Lower leg skin (tissue), 4 donors: ENCODE data around the gene KIF15. TPM values are rescaled to one million over a fixed set of nuclear protein-coding genes. Genes with fewer than 3 reads are reported as not detected.

Source experiments
- DNase-seq, 2 donors: peaks; one replicate each; pipeline ENCODE4 v3.0.0-alpha.2; 2019; ENCODE audit warnings: low spot score in 2 of 2
- H3K4me3 ChIP-seq: fragments of 200-600 bp; sonication (generic); 2 replicates; pipeline ENCODE4 v1.5.1; 2017; ENCODE audit warnings: mild to moderate bottlenecking, low read depth; ENCODE audit not compliant: poor library complexity, severe bottlenecking
- POLR2A ChIP-seq, 2 donors: fragments of 450-650 bp; IDR thresholded peaks; one replicate each; pipeline ENCODE4 v1.6.1; 2016 to 2017; ENCODE audit warnings: antibody characterized with exemption in 2 of 2, mild to moderate bottlenecking in 1 of 2, moderate library complexity in 1 of 2
- WGBS, 2 donors: methylation state at CpG; one replicate each; pipeline ENCODE4 v1.1.5; 2018; 5-methylcytosine and 5-hydroxymethylcytosine counted together
- intact Hi-C: fragments of 100-400 bp; cut with DNase I; formaldehyde crosslinking; loops from one replicate; pipeline ENCODE4 v1.15.0; 2023; ENCODE audit warnings: low total_unique reads
- total RNA-seq, 4 donors: library from RNA; depleted of rRNA; stranded (reverse); fragments of >200 nt; gene quantifications; one replicate each; pipeline ENCODE4 v1.1.0, GENCODE V29; 2016
- TF ChIP-seq, protein P1 (sequence below), 3 donors: fragments of 450-650 bp; IDR thresholded peaks; one replicate each; pipeline ENCODE4 v1.5.1; 2016; ENCODE audit warnings: antibody characterized with exemption in 3 of 3, mild to moderate bottlenecking in 3 of 3, moderate library complexity in 2 of 3

The KIF15 gene
- total RNA-seq, 4 donors from 2014 or later = 0.79 to 3.5 (median 2.4) TPM

DNA sequence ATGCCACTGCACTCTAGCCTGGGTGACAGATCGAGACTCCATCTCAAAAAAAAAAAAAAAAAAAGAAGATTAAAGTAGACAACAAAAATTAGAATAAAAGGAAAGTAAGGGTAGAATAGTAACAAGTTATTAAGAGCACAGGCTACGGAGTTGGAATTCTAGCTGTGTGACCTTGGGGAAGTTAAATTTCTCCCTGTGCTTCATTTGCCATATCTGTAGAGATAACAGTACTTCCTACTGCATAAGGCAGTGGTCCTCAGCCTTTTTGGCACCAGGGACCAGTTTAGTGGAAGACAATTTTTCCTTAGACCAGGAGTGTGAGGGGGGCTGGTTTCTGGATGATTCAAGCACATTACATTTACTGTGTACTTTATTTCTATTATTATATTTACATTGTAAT, 71.4 kb downstream of the KIF15 start:
- intact Hi-C loops = no loop called here
- no peak overlapping the region for H3K4me3 ChIP-seq
- no peak for TF ChIP-seq POLR2A (IDR thresholded peaks at IDR 0.05)
- TF ChIP-seq, protein P1, sequence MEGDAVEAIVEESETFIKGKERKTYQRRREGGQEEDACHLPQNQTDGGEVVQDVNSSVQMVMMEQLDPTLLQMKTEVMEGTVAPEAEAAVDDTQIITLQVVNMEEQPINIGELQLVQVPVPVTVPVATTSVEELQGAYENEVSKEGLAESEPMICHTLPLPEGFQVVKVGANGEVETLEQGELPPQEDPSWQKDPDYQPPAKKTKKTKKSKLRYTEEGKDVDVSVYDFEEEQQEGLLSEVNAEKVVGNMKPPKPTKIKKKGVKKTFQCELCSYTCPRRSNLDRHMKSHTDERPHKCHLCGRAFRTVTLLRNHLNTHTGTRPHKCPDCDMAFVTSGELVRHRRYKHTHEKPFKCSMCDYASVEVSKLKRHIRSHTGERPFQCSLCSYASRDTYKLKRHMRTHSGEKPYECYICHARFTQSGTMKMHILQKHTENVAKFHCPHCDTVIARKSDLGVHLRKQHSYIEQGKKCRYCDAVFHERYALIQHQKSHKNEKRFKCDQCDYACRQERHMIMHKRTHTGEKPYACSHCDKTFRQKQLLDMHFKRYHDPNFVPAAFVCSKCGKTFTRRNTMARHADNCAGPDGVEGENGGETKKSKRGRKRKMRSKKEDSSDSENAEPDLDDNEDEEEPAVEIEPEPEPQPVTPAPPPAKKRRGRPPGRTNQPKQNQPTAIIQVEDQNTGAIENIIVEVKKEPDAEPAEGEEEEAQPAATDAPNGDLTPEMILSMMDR (IDR thresholded peaks at IDR 0.05) = no peak
- no peak for DNase-seq
- WGBS, 2 donors = 96% methylated on average over 2 of the region's 2 CpGs

DNA sequence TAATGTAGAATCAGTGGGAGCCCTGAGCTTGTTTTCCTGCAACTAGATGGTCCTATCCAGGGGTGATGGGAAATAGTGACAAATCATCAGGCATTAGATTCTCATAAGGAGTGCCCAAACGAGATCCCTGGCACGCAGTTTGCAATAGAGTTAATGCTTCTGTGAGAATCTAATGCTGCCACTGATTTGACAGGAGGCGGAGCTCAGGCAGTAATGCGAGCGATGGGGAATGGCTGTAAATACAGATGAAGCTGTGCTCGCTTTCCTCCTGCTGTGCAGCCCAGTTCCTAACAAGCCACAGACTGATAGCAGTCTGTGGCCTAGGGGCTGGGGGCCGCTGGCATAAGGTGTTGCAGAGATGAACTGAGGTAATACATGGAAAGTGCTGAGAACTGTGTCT, 71.8 kb downstream of the KIF15 start:
- no peak for DNase-seq
- no peak overlapping the region for H3K4me3 ChIP-seq
- intact Hi-C loops = no loop called here
- WGBS, 2 donors = 86 to 89% methylated on average over 7 of the region's 7 CpGs
- TF ChIP-seq, protein P1 (IDR thresholded peaks at IDR 0.05) = no peak
- no peak for TF ChIP-seq POLR2A (IDR thresholded peaks at IDR 0.05)

DNA sequence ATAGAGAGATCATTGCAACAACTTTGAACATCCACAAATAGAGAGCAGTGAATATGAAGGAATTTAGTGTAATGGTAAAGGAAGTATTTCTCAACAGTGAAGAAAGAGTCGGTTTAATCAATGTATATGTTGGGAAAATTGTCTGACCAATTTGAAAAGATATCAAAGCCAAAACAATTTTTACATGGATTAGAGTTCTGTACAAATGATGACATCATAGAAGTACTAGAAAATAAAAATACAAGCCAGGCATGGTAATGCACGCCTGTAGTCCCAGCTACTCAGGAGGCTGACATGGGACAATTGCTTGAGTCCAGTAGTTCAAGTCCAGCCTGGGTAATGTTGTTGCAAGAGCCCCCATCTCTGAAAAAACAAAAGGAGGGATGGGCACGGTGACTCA, 74.1 kb downstream of the KIF15 start:
- TF ChIP-seq, protein P1 (IDR thresholded peaks at IDR 0.05) = no peak
- no peak for TF ChIP-seq POLR2A (IDR thresholded peaks at IDR 0.05)
- DNase-seq = no peak
- intact Hi-C loops = no loop called here
- 95 to 98% methylated on average over 3 of the region's 3 CpGs for WGBS, 2 donors
- H3K4me3 ChIP-seq = no peak overlapping the region

DNA sequence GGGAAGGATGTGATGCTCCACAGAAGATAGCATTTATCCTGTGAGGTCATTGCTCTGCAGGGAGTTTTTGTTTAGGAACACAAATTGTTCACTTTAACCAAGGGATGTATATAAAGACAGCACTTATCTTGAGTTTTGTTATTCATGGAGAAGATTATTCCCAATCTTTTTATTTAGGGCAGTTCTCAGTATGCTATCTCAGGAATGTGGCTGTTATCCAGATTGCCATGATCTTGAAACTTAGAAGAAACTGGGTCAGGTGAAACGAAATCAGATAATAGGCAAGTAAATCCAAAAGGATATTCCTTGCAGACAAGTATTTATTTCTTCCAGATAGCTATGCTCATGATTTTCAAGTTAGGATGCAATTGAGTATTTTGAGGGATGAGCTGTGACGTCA, 80.8 kb downstream of the KIF15 start:
- TF ChIP-seq, protein P1 (IDR thresholded peaks at IDR 0.05) = no peak
- no peak for TF ChIP-seq POLR2A (IDR thresholded peaks at IDR 0.05)
- no peak for DNase-seq
- intact Hi-C loops = no loop called here
- 74 to 86% methylated on average over 2 of the region's 2 CpGs for WGBS, 2 donors
- no peak overlapping the region for H3K4me3 ChIP-seq

GRCh38 chr3:44845528-44846520, 84.2 kb downstream of the KIF15 start:
- intact Hi-C loops = no loop called here
- 52 to 55% methylated on average over 7 of the region's 7 CpGs for WGBS, 2 donors
- no peak for DNase-seq
- H3K4me3 ChIP-seq = no peak overlapping the region
- TF ChIP-seq, protein P1 (IDR thresholded peaks at IDR 0.05) = no peak
- no peak for TF ChIP-seq POLR2A (IDR thresholded peaks at IDR 0.05)
